Suprapubic skin (tissue), 4 donors: ENCODE data around the gene CHRNB1. TPM values are rescaled to one million over a fixed set of nuclear protein-coding genes. Genes with fewer than 3 reads are reported as not detected.

Experiments
- DNase-seq, 2 donors: peaks; one replicate each; pipeline ENCODE4 v3.0.0-alpha.2; 2019; ENCODE audit warnings: low spot score in 2 of 2
- H3K27ac ChIP-seq: fragments of 200-600 bp; sonication (generic); one replicate; pipeline ENCODE4 v1.5.1; 2019
- H3K27me3 ChIP-seq: fragments of 200-600 bp; sonication (generic); one replicate; pipeline ENCODE4 v1.5.1; 2019
- H3K36me3 ChIP-seq: fragments of 200-600 bp; sonication (generic); one replicate; pipeline ENCODE4 v1.5.1; 2019
- H3K4me1 ChIP-seq: fragments of 200-600 bp; sonication (generic); one replicate; pipeline ENCODE4 v1.5.1; 2019
- H3K4me3 ChIP-seq: fragments of 200-600 bp; sonication (generic); one replicate; pipeline ENCODE4 v1.5.1; 2019; ENCODE audit warnings: mild to moderate bottlenecking
- H3K9me3 ChIP-seq: fragments of 200-600 bp; sonication (generic); one replicate; pipeline ENCODE4 v1.5.1; 2019
- EP300 ChIP-seq: sonication (generic); formaldehyde crosslinking; IDR thresholded peaks from one replicate; pipeline ENCODE4 v1.6.1; 2017; ENCODE audit warnings: antibody characterized with exemption
- POLR2A ChIP-seq, 2 donors: fragments of 450-650 bp; IDR thresholded peaks; one replicate each; pipeline ENCODE4 v1.6.1; 2017; ENCODE audit warnings: antibody characterized with exemption in 2 of 2, mild to moderate bottlenecking in 2 of 2, moderate library complexity in 2 of 2
- POLR2AphosphoS5 ChIP-seq, 3 donors: sonication (generic); formaldehyde crosslinking; IDR thresholded peaks; one replicate each; pipeline ENCODE4 v1.6.1; 2017; ENCODE audit warnings: antibody characterized with exemption in 3 of 3
- WGBS: methylation state at CpG from one replicate; pipeline ENCODE4 v1.1.5; 2018; 5-methylcytosine and 5-hydroxymethylcytosine counted together
- total RNA-seq, 4 donors: library from RNA; depleted of rRNA; stranded (reverse); fragments of >200 nt; gene quantifications; one replicate each; pipeline ENCODE4 v1.1.0, GENCODE V29; 2016
- TF ChIP-seq, protein P1 (sequence below), 2 donors: fragments of 200-600 bp in 1 of 2; fragments of 450-650 bp in 1 of 2; sonication (generic) in 1 of 2; IDR thresholded peaks; one replicate each; pipeline ENCODE4 v1.5.1; 2016 to 2019; ENCODE audit warnings: antibody characterized with exemption in 2 of 2, mild to moderate bottlenecking in 1 of 2, moderate library complexity in 1 of 2

CHRNB1 gene
- total RNA-seq, 4 donors from 2014 or later: 7.3 to 11.3 (median 9.7) TPM

- DNase-seq: no peak
- TF ChIP-seq POLR2A (IDR thresholded peaks at IDR 0.05) (no peak), EP300 (no peak), POLR2AphosphoS5 (IDR thresholded peaks at IDR 0.05) (no peak)
- TF ChIP-seq, protein P1, sequence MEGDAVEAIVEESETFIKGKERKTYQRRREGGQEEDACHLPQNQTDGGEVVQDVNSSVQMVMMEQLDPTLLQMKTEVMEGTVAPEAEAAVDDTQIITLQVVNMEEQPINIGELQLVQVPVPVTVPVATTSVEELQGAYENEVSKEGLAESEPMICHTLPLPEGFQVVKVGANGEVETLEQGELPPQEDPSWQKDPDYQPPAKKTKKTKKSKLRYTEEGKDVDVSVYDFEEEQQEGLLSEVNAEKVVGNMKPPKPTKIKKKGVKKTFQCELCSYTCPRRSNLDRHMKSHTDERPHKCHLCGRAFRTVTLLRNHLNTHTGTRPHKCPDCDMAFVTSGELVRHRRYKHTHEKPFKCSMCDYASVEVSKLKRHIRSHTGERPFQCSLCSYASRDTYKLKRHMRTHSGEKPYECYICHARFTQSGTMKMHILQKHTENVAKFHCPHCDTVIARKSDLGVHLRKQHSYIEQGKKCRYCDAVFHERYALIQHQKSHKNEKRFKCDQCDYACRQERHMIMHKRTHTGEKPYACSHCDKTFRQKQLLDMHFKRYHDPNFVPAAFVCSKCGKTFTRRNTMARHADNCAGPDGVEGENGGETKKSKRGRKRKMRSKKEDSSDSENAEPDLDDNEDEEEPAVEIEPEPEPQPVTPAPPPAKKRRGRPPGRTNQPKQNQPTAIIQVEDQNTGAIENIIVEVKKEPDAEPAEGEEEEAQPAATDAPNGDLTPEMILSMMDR (IDR thresholded peaks at IDR 0.05): no peak
- Histone ChIP-seq H3K4me3 (peak within 1 kb of the TSS; percentile 68), H3K27ac (peak within 1 kb of the TSS; percentile 91), H3K27me3 (peaks cover 14% of the 10 kb centered on the region), H3K9me3 (no peaks in the 10 kb centered on the region), H3K4me1 (peaks cover 69% of the 10 kb centered on the region), H3K36me3 (no peaks in the 10 kb centered on the region)
- WGBS: 0% methylated on average over 33 of the region's 50 CpGs
Measured at GRCh38 chr17:7439462-7440112, 5.3 kb upstream of the CHRNB1 start, which contains the start of gene FGF11. Gene FGF11 (plus strand): TSS chr17:7439512. CDS start chr17:7439621, 109 bp downstream.

- Histone ChIP-seq H3K4me1 (peaks cover 75% of the 10 kb centered on the region), H3K9me3 (no peaks in the 10 kb centered on the region), H3K27me3 (peaks cover 16% of the 10 kb centered on the region), H3K27ac (peak overlapping the region; percentile 14), H3K4me3 (peak overlapping the region; percentile 54), H3K36me3 (no peaks in the 10 kb centered on the region)
- no peak for TF ChIP-seq POLR2A (IDR thresholded peaks at IDR 0.05)
- no peak for TF ChIP-seq POLR2AphosphoS5 (IDR thresholded peaks at IDR 0.05)
- TF ChIP-seq, protein P1 (IDR thresholded peaks at IDR 0.05): no peak
- no peak for TF ChIP-seq EP300
- DNase-seq: peak; percentile 84 to 85
- 2% methylated on average over 30 of the region's 46 CpGs for WGBS
Measured at GRCh38 chr17:7440113-7440833, 4.6 kb upstream of the CHRNB1 start.

- TF ChIP-seq, protein P1 (IDR thresholded peaks at IDR 0.05): no peak
- no peak for TF ChIP-seq POLR2AphosphoS5 (IDR thresholded peaks at IDR 0.05)
- TF ChIP-seq POLR2A (IDR thresholded peaks at IDR 0.05): no peak
- no peak for TF ChIP-seq EP300
- peak overlapping the region; percentile 54 for H3K4me3 ChIP-seq
- peaks cover 75% of the 10 kb centered on the region for H3K4me1 ChIP-seq
- 13% methylated on average over 12 of the region's 12 CpGs for WGBS
- H3K9me3 ChIP-seq: no peaks in the 10 kb centered on the region
- no peaks in the 10 kb centered on the region for H3K36me3 ChIP-seq
- H3K27me3 ChIP-seq: peaks cover 21% of the 10 kb centered on the region
- DNase-seq: no peak
- peak overlapping the region; percentile 14 for H3K27ac ChIP-seq
Measured at GRCh38 chr17:7440834-7441195, 4.0 kb upstream of the CHRNB1 start.

GRCh38 chr17:7441266-7441665 is 3.6 kb upstream of the CHRNB1 start:
- Histone ChIP-seq H3K27ac (no peak overlapping the region), H3K36me3 (no peaks in the 10 kb centered on the region), H3K4me1 (peaks cover 74% of the 10 kb centered on the region), H3K9me3 (no peaks in the 10 kb centered on the region), H3K27me3 (peaks cover 23% of the 10 kb centered on the region), H3K4me3 (no peak overlapping the region)
- DNase-seq: no peak
- 60% methylated on average over 7 of the region's 7 CpGs for WGBS
- TF ChIP-seq, protein P1 (IDR thresholded peaks at IDR 0.05): no peak
- TF ChIP-seq POLR2A (IDR thresholded peaks at IDR 0.05) (no peak), POLR2AphosphoS5 (IDR thresholded peaks at IDR 0.05) (no peak), EP300 (no peak)

DNA sequence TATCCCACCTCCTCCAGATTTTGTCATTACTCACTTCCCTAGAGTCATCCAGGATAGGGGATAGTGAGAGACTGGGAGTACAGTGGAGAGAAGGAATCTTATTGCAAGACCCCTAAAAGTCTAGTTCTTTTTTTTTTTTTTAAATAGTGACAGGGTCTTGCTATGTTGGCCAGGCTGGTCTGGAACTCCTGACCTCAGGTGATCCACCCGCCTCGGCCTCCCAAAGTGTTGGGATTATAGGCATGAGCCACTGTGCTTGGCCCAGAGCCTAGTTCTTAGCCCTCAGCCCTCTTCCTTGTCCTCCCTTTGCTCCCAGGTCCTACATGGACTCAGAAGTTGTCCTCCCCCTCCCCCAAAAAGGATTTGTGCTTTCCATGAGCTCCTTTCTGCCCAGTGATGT is 2.7 kb upstream of the CHRNB1 start:
- peaks cover 71% of the 10 kb centered on the region for H3K4me1 ChIP-seq
- no peaks in the 10 kb centered on the region for H3K9me3 ChIP-seq
- no peak overlapping the region for H3K4me3 ChIP-seq
- no peak for DNase-seq
- WGBS: 97% methylated on average over 2 of the region's 2 CpGs
- H3K27ac ChIP-seq: no peak overlapping the region
- no peaks in the 10 kb centered on the region for H3K36me3 ChIP-seq
- peaks cover 31% of the 10 kb centered on the region for H3K27me3 ChIP-seq
- no peak for TF ChIP-seq POLR2AphosphoS5 (IDR thresholded peaks at IDR 0.05)
- TF ChIP-seq POLR2A (IDR thresholded peaks at IDR 0.05): no peak
- TF ChIP-seq, protein P1 (IDR thresholded peaks at IDR 0.05): no peak
- no peak for TF ChIP-seq EP300
